OCI-LY7 (cell line): ENCODE measurements around the gene MALRD1. TPM values are rescaled to one million over a fixed set of nuclear protein-coding genes. Genes with fewer than 3 reads are reported as not detected.

Experiments used
- BruUV-seq: library from RNA; stranded (reverse); fragments of 400-500 nt; replicated peaks from 2 replicates; lab custom pipeline; 2021; lab: Mats Ljungman, UMichigan
- CTCF ChIA-PET: fragments of 300-600 bp; sonication (Branson Sonifier 250); formaldehyde crosslinking; loops from one replicate; lab custom pipeline; 2022; ENCODE audit warnings: antibody characterized with exemption; ENCODE audit not compliant: unreplicated experiment; lab: Charles Lee
- POLR2A ChIA-PET: fragments of 300-600 bp; sonication (Branson Sonifier 250); formaldehyde crosslinking; loops from one replicate; lab custom pipeline; 2022; ENCODE audit warnings: antibody characterized with exemption; lab: Charles Lee
- DNase-seq: peaks from one replicate; pipeline ENCODE4 v3.0.0-alpha.2; 2015; ENCODE audit warnings: low spot score
- H2AFZ ChIP-seq: fragments of 200-600 bp; sonication (generic), shearing (Covaris generic); 2 replicates; pipeline ENCODE4 v1.6.1; 2014; ENCODE audit warnings: mild to moderate bottlenecking, antibody characterized with exemption, low read length, moderate library complexity
- H3K27ac ChIP-seq: fragments of 200-600 bp; sonication (generic); 2 replicates; pipeline ENCODE4 v1.5.1; 2014; ENCODE audit warnings: mixed run types, low read depth, mild to moderate bottlenecking, moderate library complexity, low read length, inconsistent platforms; ENCODE audit not compliant: poor library complexity, severe bottlenecking
- H3K36me3 ChIP-seq: fragments of 200-600 bp; sonication (generic); 2 replicates; pipeline ENCODE4 v1.6.1; 2014; ENCODE audit warnings: mild to moderate bottlenecking, antibody characterized with exemption, low read length, moderate library complexity, mixed read lengths; ENCODE audit not compliant: insufficient read depth
- H3K4me1 ChIP-seq: fragments of 200-600 bp; sonication (generic); 2 replicates; pipeline ENCODE4 v1.5.1; 2014; ENCODE audit warnings: mild to moderate bottlenecking, low read length; ENCODE audit not compliant: insufficient read depth, poor library complexity, severe bottlenecking
- H3K4me2 ChIP-seq: fragments of 200-600 bp; sonication (generic); 2 replicates; pipeline ENCODE4 v1.6.1; 2014; ENCODE audit warnings: mild to moderate bottlenecking, low read length
- H3K4me3 ChIP-seq: fragments of 200-600 bp; sonication (generic); 2 replicates; pipeline ENCODE4 v1.5.1; 2014; ENCODE audit warnings: mild to moderate bottlenecking, low read depth, low read length; ENCODE audit not compliant: poor library complexity, severe bottlenecking
- H3K79me2 ChIP-seq: fragments of 200-600 bp; sonication (generic); 2 replicates; pipeline ENCODE4 v1.6.1; 2016; ENCODE audit warnings: low read depth, mild to moderate bottlenecking, low read length, moderate library complexity, mixed read lengths; ENCODE audit not compliant: insufficient read depth
- H3K9me2 ChIP-seq: fragments of 200-600 bp; sonication (generic); 2 replicates; pipeline ENCODE4 v1.6.1; 2016; ENCODE audit warnings: mild to moderate bottlenecking, low read length, mixed read lengths; ENCODE audit not compliant: insufficient read depth
- H3K9me3 ChIP-seq: fragments of 200-600 bp; sonication (generic); 2 replicates; pipeline ENCODE4 v1.6.1; 2014; ENCODE audit warnings: mild to moderate bottlenecking, mixed run types, low read length, mixed read lengths
- H4K20me1 ChIP-seq: fragments of 200-600 bp; sonication (generic); 2 replicates; pipeline ENCODE4 v1.6.1; 2014; ENCODE audit warnings: mild to moderate bottlenecking, antibody characterized with exemption, low read length, moderate library complexity, mixed read lengths; ENCODE audit not compliant: insufficient read depth
- EZH2phosphoT487 ChIP-seq: fragments of 200-600 bp; sonication (generic); IDR thresholded peaks from 2 replicates; pipeline ENCODE4 v1.6.1; 2018; ENCODE audit warnings: low read depth, borderline replicate concordance, mild to moderate bottlenecking, mixed run types, antibody characterized with exemption, low read length, moderate library complexity, mixed read lengths
- intact Hi-C: fragments of 100-400 bp; cut with micrococcal nuclease; formaldehyde crosslinking; loops from one replicate; pipeline ENCODE4 v1.10.0; 2022; ENCODE audit not compliant: unreplicated experiment
- total RNA-seq, 2 experiments: library from RNA; depleted of rRNA in 1 of 2; stranded (reverse); fragments of >200 nt in 1 of 2; shearing (Covaris generic) in 1 of 2; gene quantifications; 2 replicates each; pipeline ENCODE4 v1.2.3, GENCODE V29; 2014 to 2022
- TF ChIP-seq, protein P1 (sequence below): fragments of 200-600 bp; sonication (generic); conservative IDR thresholded peaks from 2 replicates; pipeline ENCODE4 v1.5.1; 2014; ENCODE audit warnings: mild to moderate bottlenecking, antibody characterized with exemption, low read length, moderate library complexity, mixed read lengths

MALRD1 gene
- total RNA-seq, 2 experiments from 2014 or later = not detected

GRCh38 chr10:19580691-19581090, 532.1 kb downstream of the MALRD1 start:
- no peaks in the 10 kb centered on the region for H3K79me2 ChIP-seq
- no peaks in the 10 kb centered on the region for H4K20me1 ChIP-seq
- BruUV-seq = no TSS peak
- TF ChIP-seq, protein P1, sequence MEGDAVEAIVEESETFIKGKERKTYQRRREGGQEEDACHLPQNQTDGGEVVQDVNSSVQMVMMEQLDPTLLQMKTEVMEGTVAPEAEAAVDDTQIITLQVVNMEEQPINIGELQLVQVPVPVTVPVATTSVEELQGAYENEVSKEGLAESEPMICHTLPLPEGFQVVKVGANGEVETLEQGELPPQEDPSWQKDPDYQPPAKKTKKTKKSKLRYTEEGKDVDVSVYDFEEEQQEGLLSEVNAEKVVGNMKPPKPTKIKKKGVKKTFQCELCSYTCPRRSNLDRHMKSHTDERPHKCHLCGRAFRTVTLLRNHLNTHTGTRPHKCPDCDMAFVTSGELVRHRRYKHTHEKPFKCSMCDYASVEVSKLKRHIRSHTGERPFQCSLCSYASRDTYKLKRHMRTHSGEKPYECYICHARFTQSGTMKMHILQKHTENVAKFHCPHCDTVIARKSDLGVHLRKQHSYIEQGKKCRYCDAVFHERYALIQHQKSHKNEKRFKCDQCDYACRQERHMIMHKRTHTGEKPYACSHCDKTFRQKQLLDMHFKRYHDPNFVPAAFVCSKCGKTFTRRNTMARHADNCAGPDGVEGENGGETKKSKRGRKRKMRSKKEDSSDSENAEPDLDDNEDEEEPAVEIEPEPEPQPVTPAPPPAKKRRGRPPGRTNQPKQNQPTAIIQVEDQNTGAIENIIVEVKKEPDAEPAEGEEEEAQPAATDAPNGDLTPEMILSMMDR = no peak
- TF ChIP-seq EZH2phosphoT487 = no peak
- H3K36me3 ChIP-seq = no peaks in the 10 kb centered on the region
- intact Hi-C loops = no loop called here
- H3K9me2 ChIP-seq = no peaks in the 10 kb centered on the region
- DNase-seq = no peak
- no peak overlapping the region for H3K4me3 ChIP-seq
- CTCF ChIA-PET = no interaction called here
- H3K4me2 ChIP-seq = no peak overlapping the region
- POLR2A ChIA-PET = interaction anchor here (0.6 to 1.0 kb wide), 2 partner anchors 129 to 275 kb away, joined by 3 read pairs; no protein-coding TSS in a partner anchor
- no peak overlapping the region for H3K27ac ChIP-seq
- H3K4me1 ChIP-seq = no peaks in the 10 kb centered on the region
- no peaks in the 10 kb centered on the region for H3K9me3 ChIP-seq
- no peak overlapping the region for H2AFZ ChIP-seq

DNA sequence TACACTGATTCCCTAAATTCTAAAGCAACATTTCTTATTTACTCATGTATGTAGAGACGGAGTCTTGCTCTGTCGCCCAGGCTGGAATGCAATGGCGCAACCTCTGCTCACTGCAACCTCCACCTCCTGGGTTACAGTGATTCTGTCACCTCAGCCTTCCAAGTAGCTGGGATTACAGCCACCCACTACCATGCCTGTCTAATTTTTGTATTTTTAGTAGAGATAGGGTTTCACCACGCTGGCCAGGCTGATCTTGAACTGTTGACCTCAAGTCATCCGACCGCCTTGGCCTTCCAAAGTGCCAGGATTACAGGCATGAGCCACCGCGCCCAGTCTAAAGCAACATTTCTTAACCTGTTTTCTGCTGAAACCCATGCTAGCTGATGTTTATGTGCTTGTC, 540.0 kb downstream of the MALRD1 start:
- Histone ChIP-seq H3K4me1 (no peaks in the 10 kb centered on the region), H3K4me2 (no peak overlapping the region), H3K27ac (no peak overlapping the region), H3K36me3 (no peaks in the 10 kb centered on the region), H3K9me3 (no peaks in the 10 kb centered on the region), H2AFZ (no peak overlapping the region), H3K4me3 (no peak overlapping the region), H4K20me1 (no peaks in the 10 kb centered on the region), H3K9me2 (no peaks in the 10 kb centered on the region), H3K79me2 (no peaks in the 10 kb centered on the region)
- intact Hi-C loops = no loop called here
- no TSS peak for BruUV-seq
- ChIA-PET CTCF (no interaction called here), POLR2A (interaction anchor here (0.6 kb wide), 1 partner anchor 36 kb away, joined by 5 read pairs; no protein-coding TSS in a partner anchor)
- TF ChIP-seq, protein P1 = no peak
- TF ChIP-seq EZH2phosphoT487 = no peak
- no peak for DNase-seq

DNA sequence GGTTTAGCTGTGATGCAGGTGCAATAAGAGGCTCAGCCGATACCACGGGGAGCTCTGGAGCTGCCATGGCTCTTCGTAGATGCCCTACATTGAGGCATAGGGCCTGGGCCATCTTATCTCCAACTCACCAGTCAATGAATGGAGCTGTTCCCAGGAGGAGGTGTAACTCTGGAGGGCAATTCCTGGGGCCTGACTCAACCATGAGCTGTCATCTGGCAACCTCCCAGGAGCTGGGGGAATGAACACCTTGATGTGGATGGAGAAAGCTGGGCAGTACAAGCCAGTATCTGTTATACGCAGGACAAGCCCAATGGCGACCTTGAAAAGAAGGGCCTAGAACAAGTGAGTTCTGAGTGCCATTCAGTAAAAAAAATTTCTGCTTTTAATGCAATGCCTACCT, 543.7 kb downstream of the MALRD1 start:
- no peaks in the 10 kb centered on the region for H3K79me2 ChIP-seq
- ChIA-PET CTCF (no interaction called here), POLR2A (interaction anchor here (0.6 to 1.1 kb wide), 2 partner anchors 12 to 29 kb away, joined by 3 read pairs; no protein-coding TSS in a partner anchor)
- DNase-seq = no peak
- intact Hi-C loops = no loop called here
- no peak overlapping the region for H2AFZ ChIP-seq
- no peaks in the 10 kb centered on the region for H3K9me3 ChIP-seq
- H3K4me1 ChIP-seq = no peaks in the 10 kb centered on the region
- TF ChIP-seq EZH2phosphoT487 = no peak
- TF ChIP-seq, protein P1 = no peak
- no peaks in the 10 kb centered on the region for H4K20me1 ChIP-seq
- no peak overlapping the region for H3K4me2 ChIP-seq
- H3K4me3 ChIP-seq = no peak overlapping the region
- H3K36me3 ChIP-seq = no peaks in the 10 kb centered on the region
- H3K27ac ChIP-seq = no peak overlapping the region
- BruUV-seq = no TSS peak
- H3K9me2 ChIP-seq = no peaks in the 10 kb centered on the region
